ENCODE results near the gene ST6GALNAC3. TPM values are rescaled to one million over a fixed set of nuclear protein-coding genes. Genes with fewer than 3 reads are reported as not detected.

ST6GALNAC3 gene
- total RNA-seq, 2 donors from 2014 or later = 0.35 to 2.5 TPM

DNA sequence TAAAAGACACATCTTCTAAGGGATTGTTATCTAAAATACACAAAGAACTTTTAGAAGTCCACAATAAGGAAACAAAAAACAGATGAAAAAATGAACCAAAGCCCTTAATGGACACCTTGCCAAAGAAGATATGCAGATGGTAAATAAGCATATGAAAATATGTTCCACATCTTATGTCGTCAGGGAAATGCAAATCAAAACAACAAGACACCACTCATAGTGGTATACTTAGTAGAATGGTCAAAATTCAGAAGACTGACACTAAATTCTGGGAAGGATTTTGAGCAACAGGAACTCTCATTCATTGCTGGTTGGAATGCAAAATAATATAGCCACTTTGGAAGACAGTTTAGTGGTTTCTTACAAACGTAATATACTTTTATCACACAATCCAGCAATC is 587.0 kb downstream of the ST6GALNAC3 start:
- H3K9me3 Mint-ChIP-seq = peaks cover 3 to 4% of the 10 kb centered on the region in 2 donors
- no peak overlapping the region for H3K4me3 Mint-ChIP-seq
- H3K27ac Mint-ChIP-seq = no peak overlapping the region
- no peaks in the 10 kb centered on the region for H3K4me1 Mint-ChIP-seq (ENCODE audit: low read depth)
- no peaks in the 10 kb centered on the region for H3K36me3 Mint-ChIP-seq (ENCODE audit: insufficient read depth in 2 of 2)
- DNase-seq (no peak), ATAC-seq (replicated peaks in 1 of 2) (no peak)
- no peaks in the 10 kb centered on the region for H3K27me3 Mint-ChIP-seq (ENCODE audit: low read depth)

DNA sequence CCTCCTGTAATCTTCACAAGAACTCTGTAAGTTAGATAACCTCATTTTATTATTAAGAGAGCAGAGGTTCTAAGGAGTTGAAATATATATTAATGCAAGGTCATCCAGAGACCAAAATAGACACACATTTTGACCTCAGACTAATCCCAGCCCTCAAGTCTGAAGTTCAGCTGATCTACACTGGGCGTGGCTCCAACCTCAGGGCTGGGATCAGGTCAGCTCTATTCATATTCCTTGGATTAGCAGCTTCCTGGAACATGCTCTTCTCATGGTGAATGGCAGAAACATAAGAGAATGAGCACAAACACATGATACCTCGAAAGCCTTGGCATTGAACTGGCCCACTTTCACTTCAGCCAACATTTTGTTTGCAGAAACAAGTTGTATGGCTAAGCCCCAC is 592.0 kb downstream of the ST6GALNAC3 start:
- no peak overlapping the region for H3K27ac Mint-ChIP-seq
- ATAC-seq (replicated peaks in 1 of 2) (no peak), DNase-seq (no peak)
- no peaks in the 10 kb centered on the region for H3K27me3 Mint-ChIP-seq (ENCODE audit: low read depth)
- H3K4me3 Mint-ChIP-seq = no peak overlapping the region
- H3K36me3 Mint-ChIP-seq (ENCODE audit: insufficient read depth in 2 of 2) = no peaks in the 10 kb centered on the region
- no peaks in the 10 kb centered on the region for H3K4me1 Mint-ChIP-seq (ENCODE audit: low read depth)
- H3K9me3 Mint-ChIP-seq = peaks cover 3% of the 10 kb centered on the region in 2 donors

DNA sequence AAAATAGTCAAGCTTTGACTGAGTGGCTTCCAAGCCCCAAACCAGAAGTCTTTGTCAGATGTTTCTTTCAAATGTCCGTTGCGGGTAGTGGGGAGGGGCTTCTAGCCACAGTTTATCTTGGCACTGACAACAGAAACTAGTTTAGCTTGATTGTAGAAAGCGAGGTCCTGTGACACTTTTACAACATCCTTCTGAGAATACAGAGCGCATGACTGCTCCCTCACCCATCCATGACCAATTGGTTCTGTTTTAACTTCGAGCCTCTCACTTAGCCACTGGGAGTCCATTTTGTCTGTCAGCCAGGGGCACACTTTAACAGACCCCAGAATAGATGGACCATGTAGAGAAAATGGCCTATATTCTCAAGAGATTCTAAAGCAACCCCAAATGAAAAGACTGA is 593.5 kb downstream of the ST6GALNAC3 start:
- Mint-ChIP-seq H3K27me3 (ENCODE audit: low read depth) (no peaks in the 10 kb centered on the region), H3K4me3 (no peak overlapping the region), H3K36me3 (ENCODE audit: insufficient read depth in 2 of 2) (no peaks in the 10 kb centered on the region)

DNA sequence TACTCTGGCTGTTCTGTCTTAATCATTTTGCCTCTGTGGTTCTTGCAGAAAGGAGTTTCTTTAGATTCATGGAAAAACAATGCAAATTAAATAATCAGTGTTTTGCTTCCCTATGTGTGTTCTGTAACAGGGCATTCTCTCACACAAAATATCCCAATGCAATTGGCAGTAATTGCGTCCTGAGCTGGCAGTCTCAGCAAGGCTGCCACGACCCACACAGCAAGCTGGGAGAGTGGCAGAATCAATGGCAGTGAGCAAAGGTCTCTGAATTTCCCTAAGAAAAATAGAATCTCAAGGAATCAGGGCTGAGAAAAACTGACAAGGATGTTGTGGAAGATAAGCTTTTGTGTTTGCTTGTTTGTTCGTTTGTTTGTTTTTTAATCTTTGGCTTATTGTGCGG is 594.6 kb downstream of the ST6GALNAC3 start:
- H3K9me3 Mint-ChIP-seq = peaks cover 3% of the 10 kb centered on the region in 2 donors
- no peaks in the 10 kb centered on the region for H3K27me3 Mint-ChIP-seq (ENCODE audit: low read depth)
- no peak overlapping the region for H3K27ac Mint-ChIP-seq
- H3K36me3 Mint-ChIP-seq (ENCODE audit: insufficient read depth in 2 of 2) = no peaks in the 10 kb centered on the region
- H3K4me3 Mint-ChIP-seq = no peak overlapping the region
- ATAC-seq (replicated peaks in 1 of 2) = no peak
- DNase-seq = no peak
- no peaks in the 10 kb centered on the region for H3K4me1 Mint-ChIP-seq (ENCODE audit: low read depth)

More for the DNA sequence above, 593.5 kb downstream of the ST6GALNAC3 start:
- Mint-ChIP-seq H3K27ac (no peak overlapping the region), H3K4me1 (ENCODE audit: low read depth) (no peaks in the 10 kb centered on the region), H3K9me3 (peaks cover 3% of the 10 kb centered on the region in 2 donors)
- no peak for DNase-seq
- no peak for ATAC-seq (replicated peaks in 1 of 2)

DNA sequence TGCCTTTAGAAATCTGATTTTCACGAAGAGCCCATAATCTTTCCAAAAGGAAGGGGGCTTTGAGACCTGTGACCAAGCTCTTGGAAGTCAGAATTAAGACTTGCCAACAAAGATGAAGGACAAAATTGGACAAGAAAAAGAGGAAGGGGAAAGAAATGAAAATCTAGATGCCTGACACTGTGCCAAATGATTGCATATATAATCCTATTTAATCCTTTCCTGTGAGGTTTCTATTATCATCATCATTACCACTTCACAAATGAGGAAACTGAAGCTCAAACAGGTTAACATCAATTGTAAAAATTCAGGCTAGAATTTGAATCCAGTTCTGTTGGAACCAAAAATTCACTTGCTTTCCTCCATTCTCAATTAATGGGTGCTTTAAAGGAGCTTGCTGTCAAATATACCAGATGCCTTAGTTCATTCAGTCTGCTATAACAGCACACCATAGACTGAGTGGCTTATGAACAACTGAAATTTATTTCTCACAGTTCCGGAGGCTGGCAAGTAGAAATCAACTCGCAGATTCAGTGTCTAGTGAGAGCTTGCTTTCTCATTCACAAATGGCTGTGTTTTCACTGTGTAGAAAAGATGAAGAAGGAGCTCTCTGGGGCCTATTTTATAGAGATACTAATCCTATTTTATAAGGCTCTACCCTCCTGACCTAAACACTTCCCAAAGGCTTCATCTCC is 595.2 kb downstream of the ST6GALNAC3 start:
- Mint-ChIP-seq H3K27me3 (ENCODE audit: low read depth) (no peaks in the 10 kb centered on the region), H3K4me1 (ENCODE audit: low read depth) (no peaks in the 10 kb centered on the region), H3K36me3 (ENCODE audit: insufficient read depth in 2 of 2) (no peaks in the 10 kb centered on the region), H3K9me3 (peaks cover 0 to 1% of the 10 kb centered on the region in 2 donors), H3K4me3 (no peak overlapping the region), H3K27ac (no peak overlapping the region)
- ATAC-seq (replicated peaks in 1 of 2) = no peak
- DNase-seq = no peak

DNA sequence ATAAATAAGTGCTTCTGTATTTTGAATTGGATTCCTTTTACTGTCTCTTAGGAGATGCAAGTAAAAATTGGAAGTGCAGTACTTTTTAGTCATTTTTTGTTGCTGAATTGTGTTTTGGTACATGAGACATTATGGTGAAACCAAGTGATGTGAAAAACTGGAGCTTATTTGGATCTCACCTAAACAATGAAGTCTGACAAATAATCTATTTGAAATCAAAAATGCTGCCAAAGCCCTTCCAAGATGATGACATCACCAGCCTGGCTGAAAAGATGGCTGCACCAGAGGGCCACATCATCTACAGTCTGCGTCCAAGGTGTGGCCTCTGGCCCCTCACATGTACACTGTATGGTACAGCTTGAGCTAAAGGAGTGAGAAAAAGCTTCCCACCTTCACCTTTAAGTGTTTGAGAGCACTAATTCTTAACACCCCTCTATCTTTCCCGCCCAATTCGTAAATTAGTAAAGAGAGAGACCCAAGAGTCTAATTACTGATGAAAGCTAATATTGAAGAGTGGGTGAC is 600.2 kb downstream of the ST6GALNAC3 start:
- Mint-ChIP-seq H3K36me3 (ENCODE audit: insufficient read depth in 2 of 2) (no peaks in the 10 kb centered on the region), H3K9me3 (peaks cover 0 to 1% of the 10 kb centered on the region in 2 donors), H3K27me3 (ENCODE audit: low read depth) (no peaks in the 10 kb centered on the region), H3K4me1 (ENCODE audit: low read depth) (peaks cover 8% of the 10 kb centered on the region), H3K27ac (no peak overlapping the region), H3K4me3 (no peak overlapping the region)
- no peak for DNase-seq
- no peak for ATAC-seq (replicated peaks in 1 of 2)

DNA sequence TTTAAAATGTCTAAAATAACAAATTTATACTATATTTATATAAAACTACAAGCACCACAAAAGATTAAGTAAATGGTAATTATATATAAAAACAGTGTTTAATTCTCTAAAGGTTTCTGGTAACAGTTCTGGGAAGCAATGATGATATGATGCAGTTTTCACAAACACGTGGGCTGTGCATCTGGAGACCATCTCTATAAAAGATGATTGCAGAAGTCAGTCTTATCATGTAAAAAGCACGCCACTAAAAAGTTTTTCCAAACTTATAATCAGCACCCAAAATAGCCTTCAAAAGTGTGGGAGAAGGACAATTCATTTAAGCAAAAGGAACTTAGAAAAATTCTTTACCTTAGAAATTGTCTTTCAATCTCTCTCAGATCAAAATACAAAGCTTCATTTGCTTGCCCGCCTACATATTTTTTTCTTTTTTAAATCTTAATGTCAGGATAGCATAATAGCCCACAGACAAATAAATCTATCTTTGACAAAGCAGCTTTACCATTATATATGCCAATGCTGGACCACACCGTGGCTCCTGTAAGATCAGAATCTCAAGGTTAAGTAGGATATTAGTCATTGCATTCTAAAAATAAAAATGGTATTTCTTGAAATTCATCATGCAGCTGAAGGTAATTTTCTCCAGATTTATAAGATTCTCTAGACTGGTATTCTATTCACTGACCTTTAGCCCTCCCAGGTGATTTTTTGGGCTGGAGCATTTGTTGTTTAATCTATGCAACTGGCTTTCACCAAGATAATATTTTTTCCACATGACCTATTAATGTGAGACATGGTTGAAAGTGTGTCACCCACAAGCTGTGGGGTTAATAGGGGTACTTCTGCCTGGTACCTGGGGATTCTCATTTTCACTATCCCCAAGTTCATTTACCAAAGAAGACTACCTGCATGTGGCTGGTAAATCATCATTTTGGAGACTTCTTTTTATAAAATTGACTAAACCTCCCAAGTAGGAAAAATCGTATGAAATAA is 603.2 kb downstream of the ST6GALNAC3 start:
- Mint-ChIP-seq H3K27me3 (ENCODE audit: low read depth) (no peaks in the 10 kb centered on the region), H3K9me3 (no peaks in the 10 kb centered on the region), H3K4me1 (ENCODE audit: low read depth) (peaks cover 8% of the 10 kb centered on the region), H3K4me3 (no peak overlapping the region), H3K36me3 (ENCODE audit: insufficient read depth in 2 of 2) (no peaks in the 10 kb centered on the region), H3K27ac (no peak overlapping the region)
- no peak for DNase-seq
- no peak for ATAC-seq (replicated peaks in 1 of 2)

DNA sequence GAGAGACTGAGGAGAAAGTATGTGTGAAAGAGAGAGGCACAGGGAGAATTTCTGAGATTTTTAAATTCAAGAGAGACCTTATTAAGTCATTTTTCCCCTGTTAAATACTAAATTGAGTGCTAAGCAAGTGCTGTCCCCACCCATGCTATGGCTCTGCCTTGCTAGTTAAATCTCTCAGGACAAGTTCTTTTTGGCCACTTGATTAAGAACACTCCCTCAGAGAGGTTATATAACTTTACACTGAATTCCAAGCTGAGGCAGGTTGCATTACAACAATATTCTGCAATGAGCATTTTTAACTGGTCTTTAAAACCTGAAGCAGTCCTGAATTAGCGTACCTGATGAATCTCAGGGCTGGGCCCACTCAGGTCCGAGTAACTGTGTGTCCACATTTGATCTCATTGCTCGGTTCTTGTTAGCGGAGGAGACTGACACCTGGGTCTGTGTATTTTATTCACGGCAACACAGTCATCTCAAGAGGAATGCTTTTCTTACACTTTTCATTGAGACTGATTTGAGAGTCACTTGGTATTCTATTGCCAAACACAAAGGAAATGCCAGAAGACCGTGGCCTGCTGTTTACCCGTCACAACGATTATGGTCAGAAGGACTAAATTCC is 605.1 kb downstream of the ST6GALNAC3 start:
- Mint-ChIP-seq H3K9me3 (no peaks in the 10 kb centered on the region), H3K4me1 (ENCODE audit: low read depth) (peaks cover 8% of the 10 kb centered on the region), H3K27me3 (ENCODE audit: low read depth) (no peaks in the 10 kb centered on the region), H3K27ac (no peak overlapping the region), H3K4me3 (no peak overlapping the region), H3K36me3 (ENCODE audit: insufficient read depth in 2 of 2) (no peaks in the 10 kb centered on the region)
- ATAC-seq (replicated peaks in 1 of 2) (no peak), DNase-seq (no peak)

DNA sequence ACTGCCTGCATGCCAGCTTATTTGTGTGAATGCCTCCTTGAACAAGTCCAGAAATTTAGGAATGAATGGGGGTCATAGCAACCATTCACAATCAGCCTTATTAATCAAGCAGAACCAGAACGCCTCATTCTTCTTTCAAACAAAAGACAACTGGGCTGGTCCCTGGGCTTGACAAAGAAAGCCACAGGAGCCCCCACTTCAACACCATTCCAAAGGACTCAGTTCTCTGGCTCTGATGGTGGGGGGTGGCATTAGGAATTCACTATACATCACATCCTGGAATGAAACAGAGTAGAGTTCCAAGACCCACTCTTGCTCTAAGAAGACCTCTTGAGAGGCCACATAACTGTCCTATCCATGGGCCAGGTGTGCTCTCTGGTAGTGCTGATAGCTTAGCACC is 606.1 kb downstream of the ST6GALNAC3 start:
- no peak for DNase-seq
- H3K4me1 Mint-ChIP-seq (ENCODE audit: low read depth) = peaks cover 8% of the 10 kb centered on the region
- no peak overlapping the region for H3K4me3 Mint-ChIP-seq
- no peak for ATAC-seq (replicated peaks in 1 of 2)
- H3K36me3 Mint-ChIP-seq (ENCODE audit: insufficient read depth in 2 of 2) = no peaks in the 10 kb centered on the region
- no peaks in the 10 kb centered on the region for H3K9me3 Mint-ChIP-seq
- H3K27ac Mint-ChIP-seq = no peak overlapping the region
- H3K27me3 Mint-ChIP-seq (ENCODE audit: low read depth) = no peaks in the 10 kb centered on the region

DNA sequence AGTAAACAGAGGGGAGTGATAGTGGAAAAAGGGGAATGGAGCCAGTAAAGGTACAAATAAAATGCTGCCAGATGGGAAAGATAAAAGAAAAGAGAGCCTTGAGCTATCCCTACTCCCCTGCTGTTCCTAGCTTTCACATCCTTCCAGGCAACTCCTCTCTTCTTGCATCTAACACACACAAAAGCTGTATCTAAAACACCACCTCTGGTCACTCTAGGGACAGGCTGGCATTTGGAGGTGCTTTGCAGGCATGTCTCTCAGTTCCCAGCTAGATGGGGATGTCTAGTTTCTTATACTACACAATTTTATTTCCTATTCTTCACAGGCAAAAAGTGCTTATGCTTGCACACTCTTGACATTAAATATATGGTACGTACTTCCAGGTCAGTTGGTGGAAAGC is 607.6 kb downstream of the ST6GALNAC3 start:
- H3K4me1 Mint-ChIP-seq (ENCODE audit: low read depth) = peaks cover 8% of the 10 kb centered on the region
- H3K27ac Mint-ChIP-seq = no peak overlapping the region
- DNase-seq (no peak), ATAC-seq (replicated peaks in 1 of 2) (no peak)
- H3K4me3 Mint-ChIP-seq = no peak overlapping the region
- H3K9me3 Mint-ChIP-seq = no peaks in the 10 kb centered on the region
- H3K27me3 Mint-ChIP-seq (ENCODE audit: low read depth) = peaks cover 4% of the 10 kb centered on the region
- no peaks in the 10 kb centered on the region for H3K36me3 Mint-ChIP-seq (ENCODE audit: insufficient read depth in 2 of 2)
